PFSK-1 (cell line): ENCODE data around the gene ZNF709.

Source experiments
- POLR2AphosphoS5 ChIP-seq: IDR thresholded peaks from 2 replicates; pipeline ENCODE4 v1.6.1; 2012; ENCODE audit warnings: low read depth, mild to moderate bottlenecking, control low read depth, low read length, moderate library complexity
- SIN3A ChIP-seq: IDR thresholded peaks from 2 replicates; pipeline ENCODE4 v1.6.1; 2012; ENCODE audit warnings: mild to moderate bottlenecking, low read length, moderate library complexity, borderline replicate concordance; ENCODE audit not compliant: insufficient read depth

DNA sequence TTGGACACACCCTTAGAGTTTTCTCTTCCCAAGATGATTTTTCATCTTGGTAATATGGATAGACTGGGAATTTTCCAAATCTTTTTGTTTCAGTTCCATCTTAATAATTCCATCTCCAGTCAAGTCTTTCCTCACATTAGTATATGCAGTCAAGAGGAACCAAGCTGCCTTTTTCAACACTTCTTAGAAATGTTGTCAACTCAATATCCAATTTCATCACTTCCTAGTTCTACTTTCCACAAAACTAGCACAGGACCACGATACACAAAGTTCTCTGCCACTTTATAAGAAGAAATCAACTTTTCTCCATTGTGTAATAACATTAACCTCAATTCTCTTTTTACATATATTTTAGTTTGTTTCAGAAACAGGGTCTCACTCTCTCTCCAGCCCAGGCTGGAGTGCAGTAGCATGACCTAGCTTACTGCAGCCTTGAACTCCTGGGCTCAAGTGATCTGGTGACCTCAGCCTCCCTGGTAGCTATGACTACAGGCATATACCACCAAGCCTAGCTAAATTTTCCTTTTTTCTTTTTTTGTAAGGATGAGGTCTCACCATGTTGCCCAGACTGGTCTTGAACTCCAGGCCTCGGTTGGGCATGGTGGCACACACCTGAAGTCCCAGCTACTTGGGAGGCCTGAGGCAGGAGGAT, 59.3 kb downstream of the ZNF709 start:
- TF ChIP-seq SIN3A (no peak), POLR2AphosphoS5 (no peak)
